Right lobe of liver (tissue), 4 donors: ENCODE measurements around the gene UNKL.

Experiments
- CTCF ChIP-seq, 4 donors: fragments of 200-600 bp in 3 of 4; fragments of 450-650 bp in 1 of 4; IDR thresholded peaks; one replicate each; pipeline versions ENCODE4 v1.5.1 to v1.8.0; 2016 to 2022; ENCODE audit warnings: antibody characterized with exemption in 4 of 4, mild to moderate bottlenecking in 2 of 4
- POLR2A ChIP-seq: fragments of 450-650 bp; IDR thresholded peaks from one replicate; pipeline ENCODE4 v1.6.1; 2017; ENCODE audit warnings: antibody characterized with exemption, mild to moderate bottlenecking
- donor health status: DM: no; HTN: no; CAD: no.
- donor health status: DM: no; HTN: no; CAD: no.
- donor health status: DM: no; HTN: yes; CAD: no.

- TF ChIP-seq CTCF (IDR thresholded peaks at IDR 0.05) (no peak), POLR2A (no peak)
These were observed 11.5 kb downstream of the UNKL start for GRCh38 chr16:1403036-1403435.
